ENCODE data around the gene C10orf67.
A peak's percentile ranks its signal among the peaks of the same experiment; 100 is the strongest.

DNA sequence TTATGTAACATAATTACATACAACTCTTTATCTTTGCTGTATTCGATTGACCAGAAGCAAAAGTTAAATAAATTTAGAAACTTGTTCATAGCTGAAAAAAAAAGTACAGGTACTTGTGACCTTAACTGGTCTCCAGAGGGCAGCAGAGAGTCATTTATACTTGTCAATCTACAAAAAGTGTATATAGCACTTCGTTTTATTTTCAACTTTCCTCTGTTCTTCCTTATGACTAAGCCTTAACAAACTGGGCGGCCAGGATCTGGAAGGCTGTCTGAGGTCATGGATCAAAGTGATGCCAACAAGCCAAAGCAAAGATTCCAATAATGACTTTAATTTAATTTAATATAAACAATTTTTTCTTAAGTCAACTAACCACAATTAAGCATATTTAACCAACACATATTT, 29.8 kb downstream of the C10orf67 start:
- TF ChIP-seq FOXM1 (IDR thresholded peaks at IDR 0.05; ENCODE audit: borderline replicate concordance, low read depth) (no peak), REST (IDR thresholded peaks at IDR 0.05; ENCODE audit: low read depth) (no peak), TAF1 (IDR thresholded peaks at IDR 0.05; ENCODE audit: low read depth) (no peak), RAD21 (IDR thresholded peaks at IDR 0.05; ENCODE audit: low read depth) (peak; percentile 73), EGR1 (IDR thresholded peaks at IDR 0.05) (no peak), YY1 (IDR thresholded peaks at IDR 0.05; ENCODE audit: low read depth) (no peak), CEBPB (IDR thresholded peaks at IDR 0.05) (no peak), MAX (IDR thresholded peaks at IDR 0.05) (no peak), EP300 (IDR thresholded peaks at IDR 0.05; ENCODE audit: borderline replicate concordance) (no peak)

All from Ishikawa (cell line).